ENCODE measurements around the gene HSDL2.
A peak's percentile ranks its signal among the peaks of the same experiment; 100 is the strongest.

HSDL2 gene

GRCh38 chr9:112380102-112380824 is at the start of gene HSDL2:
Gene HSDL2 (plus strand): TSS chr9:112380108. CDS start chr9:112380164, 56 bp downstream.
- peak in 2 of 10 donors; percentile 22 to 77 for DNase-seq
- intact Hi-C loops (cut with DNase I) = loop anchor here (2.0 to 5.0 kb wide), 2 partner anchors 107 to 483 kb away; partner anchors contain the start of genes KIAA1958 and UGCG

- intact Hi-C loops (cut with DNase I) = loop anchor here (10.0 kb wide), 1 partner anchor 237 kb away; no protein-coding TSS in a partner anchor
- no peak for DNase-seq
Observed at GRCh38 chr9:112331674-112331952, 48.3 kb upstream of the HSDL2 start.

GRCh38 chr9:112332214-112332613 is 47.7 kb upstream of the HSDL2 start:
- intact Hi-C loops (cut with DNase I) = loop anchor here (2.0 to 10.0 kb wide), 3 partner anchors 47 to 435 kb away; partner anchors contain the start of gene UGCG
- DNase-seq = no peak

GRCh38 chr9:112332674-112332976 is 47.3 kb upstream of the HSDL2 start:
- intact Hi-C loops (cut with DNase I) = loop anchor here (2.0 to 10.0 kb wide), 3 partner anchors 46 to 436 kb away; partner anchors contain the start of gene UGCG
- DNase-seq = no peak

GRCh38 chr9:112332977-112333638 is 46.8 kb upstream of the HSDL2 start, which contains the start of gene PTBP3:
Gene PTBP3 (minus strand): TSS chr9:112333619. CDS start chr9:112297865, 35,754 bp downstream.
- intact Hi-C loops (cut with DNase I) = loop anchor here (2.0 to 10.0 kb wide), 3 partner anchors 46 to 436 kb away; partner anchors contain the start of gene UGCG
- DNase-seq = peak; percentile 23 to 94 (median 49)

GRCh38 chr9:112333639-112334431 is 46.1 kb upstream of the HSDL2 start:
- peak in 9 of 10 donors; percentile 82 to 99 (median 88) for DNase-seq
- intact Hi-C loops (cut with DNase I) = loop anchor here (2.0 to 10.0 kb wide), 3 partner anchors 45 to 437 kb away; partner anchors contain the start of gene UGCG

- DNase-seq = no peak
- intact Hi-C loops (cut with DNase I) = loop anchor here (10.0 kb wide), 1 partner anchor 240 kb away; no protein-coding TSS in a partner anchor
Observed at GRCh38 chr9:112334432-112334841, 45.5 kb upstream of the HSDL2 start.

GRCh38 chr9:112337547-112337946 is 42.4 kb upstream of the HSDL2 start:
- no peak for DNase-seq
- intact Hi-C loops (cut with DNase I) = loop anchor here (10.0 kb wide), 1 partner anchor 243 kb away; no protein-coding TSS in a partner anchor

- intact Hi-C loops (cut with DNase I) = loop anchor here (10.0 kb wide), 1 partner anchor 244 kb away; no protein-coding TSS in a partner anchor
- no peak for DNase-seq
Observed at GRCh38 chr9:112338561-112338960, 41.3 kb upstream of the HSDL2 start.

- DNase-seq = no peak
- intact Hi-C loops (cut with DNase I) = loop anchor here (10.0 kb wide), 1 partner anchor 245 kb away; no protein-coding TSS in a partner anchor
Observed at GRCh38 chr9:112339886-112340285, 40.0 kb upstream of the HSDL2 start.

- intact Hi-C loops (cut with DNase I) = no loop called here
- no peak for DNase-seq
Observed at GRCh38 chr9:112341730-112342129, 38.2 kb upstream of the HSDL2 start.

GRCh38 chr9:112348257-112349007 is 31.5 kb upstream of the HSDL2 start:
- DNase-seq = peak; percentile 65 to 96 (median 78)
- intact Hi-C loops (cut with DNase I) = no loop called here

GRCh38 chr9:112349008-112349333 is 30.9 kb upstream of the HSDL2 start:
- intact Hi-C loops (cut with DNase I) = no loop called here
- no peak for DNase-seq

GRCh38 chr9:112351184-112351583 is 28.7 kb upstream of the HSDL2 start:
- DNase-seq = no peak
- intact Hi-C loops (cut with DNase I) = no loop called here

- DNase-seq = no peak
- intact Hi-C loops (cut with DNase I) = no loop called here
Observed at GRCh38 chr9:112352209-112352608, 27.7 kb upstream of the HSDL2 start.

GRCh38 chr9:112354081-112354743 is 25.7 kb upstream of the HSDL2 start:
- no peak for DNase-seq
- intact Hi-C loops (cut with DNase I) = no loop called here

- intact Hi-C loops (cut with DNase I) = no loop called here
- DNase-seq = no peak
Observed at GRCh38 chr9:112355427-112355897, 24.4 kb upstream of the HSDL2 start.

- DNase-seq = no peak
- intact Hi-C loops (cut with DNase I) = loop anchor here (2.0 to 10.0 kb wide), 2 partner anchors 273 to 595 kb away; no protein-coding TSS in a partner anchor
Observed at GRCh38 chr9:112360047-112360804, 19.7 kb upstream of the HSDL2 start.

Data from posterior cingulate gyrus (tissue), 11 donors.